Measurements from ENCODE around the gene GPR137.

Gene GPR137

GRCh38 chr11:64334764-64335735 is 49.4 kb downstream of the GPR137 start:
- ChIA-PET POLR2A (interaction anchor here (1.3 to 1.8 kb wide), 2 partner anchors 12 to 17 kb away, joined by 3 to 10 read pairs; partner anchors contain the start of genes PRDX5 and TRMT112), CTCF (interaction anchor here (1.3 to 4.0 kb wide), 4 partner anchors 11 to 30 kb away, joined by 3 to 20 read pairs (median 6); partner anchors contain the start of genes ESRRA, PRDX5 and TRMT112)
- TF ChIP-seq CTCF (IDR thresholded peaks at IDR 0.05; ENCODE audit: control extremely low read depth, extremely low read depth, low read depth, missing control alignments): no peak
- peak; percentile 88 for DNase-seq (ENCODE audit: extremely low spot score)

- ChIA-PET CTCF (interaction anchor here (0.9 to 4.0 kb wide), 4 partner anchors 17 to 37 kb away, joined by 3 to 20 read pairs (median 6); partner anchors contain the start of genes CATSPERZ, ESRRA, PRDX5 and TRMT112), POLR2A (no interaction called here)
- TF ChIP-seq CTCF (IDR thresholded peaks at IDR 0.05; ENCODE audit: control extremely low read depth, extremely low read depth, low read depth, missing control alignments): no peak
- DNase-seq (ENCODE audit: extremely low spot score): no peak
Observed at GRCh38 chr11:64337538-64338249, 52.0 kb downstream of the GPR137 start.

GRCh38 chr11:64338716-64339115 is 53.1 kb downstream of the GPR137 start:
- ChIA-PET CTCF (interaction anchor here (1.3 to 2.8 kb wide), 3 partner anchors 16 to 34 kb away, joined by 4 to 8 read pairs (median 8); partner anchors contain the start of genes ESRRA, PRDX5 and TRMT112), POLR2A (no interaction called here)
- no peak for DNase-seq (ENCODE audit: extremely low spot score)
- TF ChIP-seq CTCF (IDR thresholded peaks at IDR 0.05; ENCODE audit: control extremely low read depth, extremely low read depth, low read depth, missing control alignments): no peak
